Fibroblast of peridontal ligament (primary cell): ENCODE measurements around the gene DNMT3B.
A peak's percentile ranks its signal among the peaks of the same experiment; 100 is the strongest.
"Not testable (repeated sequence)": the region's sequence is repeated elsewhere in the genome, so short reads cannot be mapped to it uniquely, and the experiment has no call there.

Experiments used
- DNase-seq: peaks from one replicate; pipeline ENCODE4 v3.0.0-alpha.2; 2010; ENCODE audit errors: extremely low read depth

DNMT3B gene

DNA sequence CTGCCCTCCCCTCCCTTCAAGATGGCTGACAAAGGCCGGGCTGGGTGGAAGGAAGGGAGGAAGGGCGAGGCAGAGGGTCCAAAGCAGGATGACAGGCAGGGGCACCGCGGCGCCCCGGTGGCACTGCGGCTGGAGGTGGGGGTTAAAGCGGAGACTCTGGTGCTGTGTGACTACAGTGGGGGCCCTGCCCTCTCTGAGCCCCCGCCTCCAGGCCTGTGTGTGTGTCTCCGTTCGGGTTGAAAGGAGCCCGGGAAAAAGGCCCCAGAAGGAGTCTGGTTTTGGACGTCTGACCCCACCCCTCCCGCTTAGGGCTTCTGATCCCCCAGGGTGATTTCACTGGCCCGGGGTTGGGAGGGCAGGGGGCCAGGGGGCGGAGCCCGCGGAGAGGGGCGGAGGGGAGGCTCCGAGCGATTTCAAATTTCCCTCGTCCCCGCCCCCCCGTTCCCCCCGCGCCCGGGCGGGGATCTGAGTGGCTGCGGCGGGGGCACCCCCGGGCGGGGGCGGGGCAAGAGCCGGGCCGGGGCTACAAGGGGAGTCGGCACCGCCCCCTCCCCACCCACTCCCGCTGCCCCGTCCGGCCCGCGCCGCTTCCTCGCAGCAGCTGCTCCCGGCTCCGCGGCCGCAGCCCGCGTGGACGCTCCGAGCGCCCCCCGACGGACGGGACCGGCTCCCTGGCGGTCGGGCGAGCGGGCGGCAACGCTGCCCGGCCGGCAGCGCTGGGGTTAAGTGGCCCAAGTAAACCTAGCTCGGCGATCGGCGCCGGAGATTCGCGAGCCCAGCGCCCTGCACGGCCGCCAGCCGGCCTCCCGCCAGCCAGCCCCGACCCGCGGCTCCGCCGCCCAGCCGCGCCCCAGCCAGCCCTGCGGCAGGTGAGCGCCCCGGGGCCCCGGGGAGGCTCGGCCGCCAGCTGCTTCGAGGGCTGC is at the start of gene DNMT3B:
Gene DNMT3B, plus strand, starts transcription at position 555 of the 923 bp plus-strand sequence. CDS start 17,939 bp downstream, outside the sequence.
- DNase-seq: peak; percentile 58

DNA sequence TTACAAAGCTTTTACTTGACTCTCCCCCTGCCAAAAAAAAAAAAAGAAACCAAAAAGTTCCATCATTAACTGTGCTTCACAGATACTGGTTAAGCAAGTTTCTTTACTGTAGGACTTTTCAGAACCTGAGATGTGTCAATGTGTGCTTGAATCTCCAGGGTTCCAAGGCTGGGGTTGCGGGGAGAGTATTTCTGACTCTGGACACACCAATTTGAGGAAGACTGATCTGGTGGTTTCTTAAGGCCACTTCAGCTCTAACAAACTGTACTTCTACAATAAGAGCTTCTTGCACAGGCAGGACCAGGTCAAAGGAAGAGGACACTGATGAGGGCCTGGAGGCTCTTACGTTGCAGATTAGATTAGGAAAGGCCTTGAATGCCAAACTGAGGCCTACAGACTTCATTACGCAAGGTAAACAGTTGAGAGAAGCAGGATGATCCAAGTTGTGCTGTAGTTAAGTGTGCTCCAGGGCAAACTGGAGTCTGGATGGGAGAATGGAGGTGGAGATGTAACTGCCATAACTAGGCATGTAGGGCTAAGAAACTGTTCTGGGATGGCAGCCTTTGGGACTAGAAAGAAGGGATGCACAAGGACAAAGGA is 43.3 kb upstream of the DNMT3B start:
- no peak for DNase-seq

DNA sequence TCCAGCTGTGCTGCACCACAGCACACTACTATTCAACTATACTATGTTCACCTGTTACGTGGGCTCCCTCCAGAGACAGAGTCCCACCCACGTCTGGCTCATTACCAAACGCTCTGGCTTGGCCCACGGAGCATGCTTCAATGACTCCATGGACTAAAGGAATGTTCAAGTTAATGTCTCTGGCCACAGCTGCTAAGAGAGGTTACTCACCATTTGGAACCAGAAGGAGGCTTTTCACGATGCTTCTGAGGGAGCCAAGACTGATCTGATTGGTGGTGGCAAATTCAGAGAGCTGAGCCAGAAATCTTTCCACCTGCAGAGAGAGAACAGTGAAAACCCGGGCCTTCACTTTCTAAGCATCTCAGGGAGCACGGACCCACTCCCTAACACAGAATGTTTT is 34.5 kb upstream of the DNMT3B start:
- peak; percentile 89 for DNase-seq

DNA sequence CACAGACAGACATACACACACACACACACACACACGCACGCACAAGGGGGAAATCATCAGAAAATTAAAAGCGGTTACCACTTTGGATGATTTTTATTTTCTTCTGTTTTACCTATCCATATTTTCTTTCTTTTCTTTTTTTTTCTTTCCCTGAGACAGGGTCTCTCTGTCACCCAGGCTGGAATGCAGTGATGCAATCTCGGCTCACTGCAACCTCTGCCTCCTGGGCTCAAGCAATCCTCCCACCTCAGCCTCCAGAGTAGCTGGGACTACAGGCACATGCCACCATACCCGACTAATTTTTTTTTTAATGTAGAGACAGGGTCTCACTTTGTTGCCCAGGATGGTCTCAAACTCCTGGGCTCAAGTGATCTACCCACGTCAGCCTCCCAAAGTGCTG is 33.8 kb upstream of the DNMT3B start:
- DNase-seq: not testable (repeated sequence)

DNA sequence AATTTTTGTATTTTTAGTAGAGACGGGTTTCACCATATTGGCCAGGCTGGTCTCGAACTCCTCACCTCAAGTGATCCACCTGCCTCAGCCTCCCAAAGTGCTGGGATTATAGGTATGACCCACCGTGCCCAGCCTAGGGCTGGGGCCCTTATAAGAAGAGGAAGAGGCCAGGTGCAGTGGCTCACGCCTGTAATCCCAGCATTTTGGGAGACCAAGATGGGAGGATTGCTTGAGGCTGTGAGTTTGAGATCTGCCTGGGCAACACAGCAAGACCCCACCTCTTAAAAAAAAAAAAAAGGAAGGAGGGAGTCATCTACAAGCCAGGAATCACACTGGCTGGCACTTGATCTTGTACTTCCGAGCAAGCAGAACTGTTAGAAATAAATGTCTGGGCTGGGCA is 32.9 kb upstream of the DNMT3B start:
- DNase-seq: not testable (repeated sequence)

DNA sequence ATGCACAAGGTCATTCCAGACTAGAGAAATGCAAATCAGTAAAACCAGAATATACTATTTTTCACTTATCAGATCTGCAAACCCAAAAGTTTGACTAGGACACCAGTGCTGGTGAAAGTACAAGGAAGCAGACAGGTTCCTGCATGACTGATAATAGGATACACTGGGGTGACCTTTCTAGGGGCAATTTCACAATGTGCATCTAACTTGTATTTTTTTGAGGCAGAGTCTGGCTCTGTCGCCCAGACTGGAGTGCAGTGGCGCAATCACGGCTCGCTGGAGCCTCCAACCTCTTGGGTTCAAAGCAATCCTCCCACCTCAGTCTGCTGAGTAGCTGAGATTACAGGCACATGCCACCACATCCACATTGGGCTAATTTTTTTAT is 30.3 kb upstream of the DNMT3B start:
- DNase-seq: no peak

DNA sequence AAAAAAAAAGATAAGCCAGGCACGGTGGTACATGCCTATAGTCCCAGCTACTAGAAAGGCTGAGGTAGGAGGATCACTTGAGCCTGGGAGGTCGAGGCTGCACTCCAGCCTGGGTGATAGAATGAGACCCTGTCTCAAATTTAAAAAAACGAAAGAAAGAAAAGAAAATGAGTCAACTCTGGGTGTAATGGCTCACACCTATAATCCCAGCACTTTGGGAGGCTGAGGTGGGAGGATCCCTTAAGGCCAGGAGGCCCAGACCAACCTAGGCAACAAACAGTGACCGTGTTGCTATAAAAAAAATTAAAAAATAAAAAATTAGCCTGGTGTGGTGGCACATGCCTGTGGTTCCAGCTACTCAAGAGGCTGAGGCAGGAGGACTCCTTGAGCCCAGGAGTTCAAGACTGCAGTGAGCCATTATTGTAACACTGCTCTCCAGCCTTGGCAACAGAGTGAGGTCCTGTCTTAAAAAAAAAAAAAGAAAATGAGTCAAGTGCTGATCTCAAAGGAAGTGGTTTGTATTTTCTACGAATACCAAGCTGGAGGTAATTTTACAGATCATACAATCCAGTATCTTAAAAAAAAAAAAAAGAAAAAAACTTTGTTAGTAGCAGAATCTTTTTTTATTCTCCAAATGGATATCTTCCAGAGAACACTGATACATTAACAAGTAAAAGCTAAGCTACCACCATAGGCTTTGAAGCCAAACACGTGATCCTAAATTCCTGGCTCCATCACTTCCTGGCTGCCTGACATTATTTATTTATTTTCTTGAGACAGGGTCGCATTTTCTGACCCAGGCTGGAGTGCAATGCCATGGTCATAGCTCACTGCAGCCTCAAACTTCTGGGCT is 24.6 kb upstream of the DNMT3B start:
- peak; percentile 81 for DNase-seq

DNA sequence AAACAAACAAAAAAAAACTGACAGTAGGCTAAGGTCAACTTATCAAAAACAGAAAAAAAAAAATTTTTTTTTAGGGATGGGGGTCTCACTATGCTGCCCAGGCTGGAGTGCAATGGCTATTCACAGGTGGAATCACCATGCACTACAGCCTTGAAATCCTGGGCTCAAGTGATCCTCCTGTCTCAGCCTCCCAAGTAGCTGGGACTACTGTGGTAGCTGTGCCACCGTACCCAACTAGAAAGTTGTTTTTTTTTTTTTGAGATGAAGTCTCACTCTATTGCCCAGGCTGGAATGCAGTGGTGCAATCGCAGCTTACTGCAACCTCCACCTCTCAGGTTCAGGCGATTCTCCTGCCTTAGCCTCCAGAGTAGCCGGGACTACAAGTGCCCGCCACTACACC is 21.0 kb upstream of the DNMT3B start:
- no peak for DNase-seq

DNA sequence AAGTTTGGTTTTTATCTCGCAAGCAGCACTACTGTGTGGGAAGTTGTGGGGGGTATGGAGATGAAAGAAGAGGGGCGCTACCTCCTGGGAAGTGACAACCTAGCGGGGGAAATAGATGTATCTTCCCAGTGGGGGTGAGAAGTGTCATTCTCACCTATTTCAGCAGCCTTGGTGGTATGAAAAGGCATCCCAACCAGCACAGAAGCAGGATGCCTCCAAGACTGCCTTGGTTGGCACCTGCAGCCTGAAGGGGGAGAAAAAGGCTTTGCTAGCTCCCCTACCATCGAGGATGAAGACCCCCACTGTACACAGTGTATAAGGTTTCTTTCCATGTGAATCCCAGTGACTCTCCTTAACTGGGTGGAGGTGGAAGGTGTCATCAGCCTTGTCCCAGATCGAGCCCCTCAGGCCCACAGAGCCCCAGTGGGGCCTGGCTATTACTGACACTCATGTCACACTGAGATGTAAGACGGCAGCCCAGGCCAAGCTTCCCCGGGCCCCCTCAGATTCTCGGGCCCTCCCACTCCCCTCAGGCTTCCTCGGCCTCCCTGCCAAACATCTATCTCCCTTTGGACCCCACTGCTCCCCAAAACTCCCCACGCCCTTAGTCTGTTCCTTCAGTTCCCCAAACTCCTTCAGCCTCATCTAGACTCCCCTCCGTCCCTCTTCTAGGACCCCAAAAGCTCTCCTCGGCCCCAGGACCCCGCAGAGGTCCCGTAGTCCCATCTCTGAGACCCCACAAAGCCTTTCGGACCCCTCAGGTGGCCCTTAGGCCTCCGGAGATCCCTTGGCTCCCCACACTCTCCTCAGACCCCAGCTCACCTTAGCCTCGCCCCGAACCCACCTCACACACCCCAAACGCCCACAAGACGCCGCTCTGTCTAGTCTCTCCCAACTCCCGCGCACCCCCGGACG is 19.6 kb upstream of the DNMT3B start:
- DNase-seq: no peak

DNA sequence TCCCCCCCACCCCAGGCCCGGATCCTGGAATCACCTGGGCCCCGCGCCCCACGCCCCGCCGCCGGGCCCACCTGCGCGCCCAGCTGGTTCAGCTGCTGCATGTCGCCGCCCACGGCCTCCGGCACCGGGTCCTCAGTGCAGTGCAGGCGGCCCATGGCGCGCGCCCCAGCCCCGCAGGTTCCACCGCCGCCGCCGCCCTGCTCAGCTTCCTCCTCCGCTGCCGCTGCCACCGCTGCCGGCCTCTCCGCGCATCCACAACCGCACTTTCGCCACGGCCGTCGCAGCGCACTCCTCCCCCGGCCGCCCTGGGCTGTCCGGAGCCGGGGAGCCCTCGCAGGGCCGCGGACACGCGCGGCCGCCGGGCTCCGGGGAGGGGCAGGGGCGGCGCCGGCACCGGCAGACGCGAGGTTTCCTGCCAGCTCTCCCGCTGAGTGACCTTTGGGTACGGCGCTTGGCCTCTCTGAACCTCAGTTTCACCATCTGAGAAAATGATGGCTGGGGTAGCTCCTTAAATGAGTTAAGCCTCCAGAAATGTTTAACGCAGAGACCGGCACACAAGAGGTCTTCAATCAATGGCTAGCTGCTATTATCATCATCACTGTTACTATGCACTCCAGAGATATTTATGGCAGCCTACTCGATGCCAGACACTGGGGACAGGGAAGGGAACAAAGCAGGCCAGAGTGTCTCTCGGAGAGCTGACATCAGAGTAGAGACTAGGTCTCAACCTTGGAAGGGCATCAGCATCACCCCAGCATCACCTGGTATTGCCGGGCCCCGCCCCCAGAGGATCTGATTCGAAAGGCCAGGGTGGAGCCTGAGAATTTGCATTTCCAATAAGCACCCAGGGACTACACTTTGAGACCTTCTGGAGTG is 18.7 kb upstream of the DNMT3B start, which contains the start of gene COMMD7:
Gene COMMD7, minus strand, starts transcription at position 231 of the 876 bp plus-strand sequence. Its CDS starts 76 bp downstream, at position 155.
- peak; percentile 38 for DNase-seq

DNA sequence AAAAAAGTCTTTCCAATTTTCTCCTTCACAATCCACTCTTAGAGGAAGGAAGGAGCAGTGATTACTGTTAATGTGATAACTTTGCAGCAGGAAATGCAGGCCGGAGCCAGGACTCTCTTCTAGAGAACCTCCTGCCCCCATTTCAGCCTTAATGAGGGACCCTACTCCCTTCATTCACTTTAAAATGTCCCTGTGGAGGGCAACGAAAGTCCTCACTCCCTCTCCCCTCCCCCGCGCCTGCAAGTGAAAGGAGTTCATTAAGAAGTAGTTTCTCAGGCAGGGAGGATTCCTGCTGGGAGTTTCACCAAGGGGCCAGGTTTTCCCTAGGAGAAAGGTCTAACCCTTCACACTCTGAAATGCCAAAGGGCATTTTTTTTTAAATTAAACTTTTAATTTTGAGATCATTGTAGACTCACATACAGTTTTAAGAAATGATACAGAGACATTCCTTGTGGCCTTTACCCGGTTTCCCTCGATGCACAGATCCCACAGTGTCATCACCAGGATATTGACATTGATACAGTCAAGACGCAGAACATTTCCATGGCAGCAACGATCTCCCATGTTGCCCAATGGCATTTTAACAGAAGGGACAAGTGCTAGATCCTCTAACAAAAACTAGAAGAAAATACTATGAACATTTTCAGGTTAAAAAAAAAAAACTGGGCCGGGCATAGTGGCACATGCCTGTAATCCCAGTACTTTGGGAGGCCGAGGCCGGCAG is 12.1 kb upstream of the DNMT3B start:
- DNase-seq: no peak

DNA sequence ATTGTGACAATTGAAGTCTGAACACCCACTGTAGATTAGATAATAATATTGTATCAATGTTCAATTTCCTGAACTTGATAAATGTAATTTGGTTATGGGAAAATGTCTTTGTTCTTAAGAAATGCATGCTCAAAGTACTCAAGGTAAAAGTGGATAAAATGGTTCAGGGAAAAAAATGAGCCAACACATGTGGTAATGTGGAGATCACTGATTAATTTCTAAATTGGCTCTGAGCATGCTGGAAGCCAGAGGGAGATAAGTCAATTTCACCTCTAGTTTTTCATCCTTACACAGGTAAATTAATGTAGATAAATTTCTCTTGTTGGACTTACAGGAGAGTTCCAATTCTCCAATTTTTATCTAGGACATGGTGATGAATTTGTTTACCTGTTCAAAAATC is 10.9 kb upstream of the DNMT3B start:
- DNase-seq: no peak

DNA sequence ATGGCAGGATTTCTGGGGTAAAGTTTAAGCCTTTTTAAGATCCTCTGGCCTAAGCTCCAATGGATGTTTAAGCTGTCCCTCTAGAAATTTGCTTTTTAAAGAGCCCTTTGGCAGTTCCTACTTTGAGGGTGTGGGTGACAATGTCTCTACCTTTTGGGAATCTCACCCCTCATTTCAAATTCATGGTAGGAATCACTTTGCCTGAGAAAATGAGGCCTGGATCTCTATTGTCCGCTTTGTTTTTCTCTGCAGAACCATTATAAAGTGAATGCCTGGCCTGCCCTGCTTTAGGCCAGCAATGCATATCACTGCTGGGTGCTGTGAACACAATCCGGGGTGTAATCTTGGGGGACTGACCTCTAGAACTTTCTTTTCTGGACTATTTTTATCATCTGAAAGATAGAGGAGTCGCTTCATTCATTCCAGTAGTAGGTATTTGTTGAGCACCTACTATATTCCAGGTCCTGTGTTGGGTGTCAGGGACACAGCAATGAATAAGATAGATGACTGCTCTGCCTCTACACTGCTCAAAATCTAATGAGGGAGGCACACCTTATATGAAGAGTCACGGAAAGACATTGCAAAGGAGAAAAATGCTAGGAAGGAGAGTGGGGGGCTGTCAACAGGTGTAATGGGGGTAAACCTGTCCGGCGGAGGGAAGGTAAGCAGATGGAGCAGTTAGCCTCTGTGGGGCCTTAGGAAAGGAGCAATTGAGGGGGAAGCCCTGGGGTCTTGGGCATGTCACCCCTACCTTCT is 10.3 kb upstream of the DNMT3B start:
- DNase-seq: no peak

DNA sequence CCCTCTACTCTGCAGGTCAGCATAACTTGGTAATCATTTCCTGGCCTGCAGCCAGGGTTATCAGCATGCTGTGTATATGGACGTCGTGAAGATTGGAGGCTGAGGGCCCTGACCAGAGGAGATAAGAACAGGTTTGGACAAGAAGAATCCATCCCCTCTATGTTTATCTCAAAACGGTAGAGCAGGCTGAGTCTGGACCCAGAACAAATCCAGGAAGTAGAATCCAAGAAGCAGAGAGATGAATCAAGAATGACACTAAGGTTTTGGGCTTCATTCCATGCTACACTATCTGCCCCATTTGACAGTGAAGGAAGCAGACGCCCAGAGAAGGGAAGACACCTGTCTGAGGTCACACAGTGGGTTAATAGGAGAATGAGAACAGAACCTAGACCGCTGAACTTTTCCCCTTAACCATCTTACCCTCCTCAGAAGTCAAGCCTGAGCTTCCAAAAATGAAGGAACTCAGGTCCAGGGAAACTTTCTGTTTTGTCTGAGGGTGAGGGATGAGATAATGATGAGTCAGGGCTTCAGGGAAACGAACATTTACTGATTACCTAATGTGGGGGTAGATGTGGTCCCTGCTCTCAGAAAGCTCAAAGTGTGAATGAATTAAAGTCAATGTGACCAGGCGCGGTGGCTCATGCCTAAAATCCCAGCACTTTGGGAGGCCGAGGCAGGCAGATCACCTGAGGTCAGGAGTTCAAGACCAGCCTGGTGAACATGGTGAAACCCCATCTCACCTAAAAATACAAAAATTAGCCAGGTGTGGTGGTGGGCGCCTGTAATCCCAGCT is 9.5 kb upstream of the DNMT3B start:
- peak; percentile 68 for DNase-seq

DNA sequence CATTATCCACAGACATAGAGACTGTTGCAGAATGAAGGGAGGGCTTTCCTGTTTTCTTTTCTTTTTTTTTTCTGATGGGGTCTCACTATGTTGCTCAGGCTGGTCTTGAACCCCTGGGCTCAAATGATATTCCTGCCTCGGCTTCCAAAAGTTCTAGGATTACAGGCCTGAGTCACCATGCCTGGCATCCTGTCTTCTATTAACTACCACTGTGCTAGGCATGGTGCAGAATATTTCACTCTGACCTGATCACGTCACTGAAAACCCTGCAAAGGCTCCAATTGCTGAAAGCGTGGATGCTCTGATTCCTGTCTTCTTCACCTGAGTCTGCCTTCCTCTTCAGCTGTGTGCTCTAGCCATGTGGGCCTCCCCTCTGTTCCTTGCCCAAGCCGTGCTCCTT is 8.5 kb upstream of the DNMT3B start:
- DNase-seq: peak; percentile 34

DNA sequence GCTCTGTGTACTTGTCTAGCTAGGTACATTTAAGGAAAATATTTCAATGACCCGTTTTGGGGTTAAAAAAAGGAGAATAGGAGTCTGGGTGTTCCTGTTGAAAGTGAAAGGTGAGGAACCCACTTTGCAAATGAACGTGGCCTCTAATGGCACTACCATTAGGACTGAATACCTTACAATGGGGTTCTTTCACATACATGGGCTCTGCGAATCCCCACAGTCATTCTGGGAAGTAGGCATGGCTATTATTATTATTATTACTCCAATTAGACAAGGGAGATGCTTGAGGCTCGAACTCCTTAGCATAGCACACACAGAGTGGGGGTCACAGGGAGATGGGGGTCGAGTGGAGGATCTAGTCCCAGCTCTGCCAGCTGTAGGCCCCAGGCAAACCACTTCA is 6.0 kb upstream of the DNMT3B start:
- no peak for DNase-seq

DNA sequence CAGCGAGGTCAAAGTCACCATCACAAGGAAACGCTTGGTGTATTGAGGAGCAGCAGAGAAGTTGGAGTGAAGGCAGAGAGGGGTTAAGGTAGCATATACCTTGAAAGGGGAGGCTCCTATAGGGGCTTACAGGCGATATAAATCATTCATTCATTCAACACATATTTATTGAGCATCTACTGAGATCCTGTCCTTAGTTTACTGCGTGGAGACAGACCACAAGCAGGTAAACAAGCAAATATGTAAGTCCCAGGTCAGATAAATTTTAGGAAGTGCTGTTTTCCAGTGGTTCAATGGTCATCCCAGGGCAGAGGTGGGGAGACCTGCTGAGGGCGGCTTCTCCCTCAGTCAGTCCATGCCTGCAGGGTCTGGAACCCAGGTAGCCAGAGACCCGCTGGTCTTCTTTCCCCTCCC is 761 bp upstream of the DNMT3B start:
- no peak for DNase-seq

DNA sequence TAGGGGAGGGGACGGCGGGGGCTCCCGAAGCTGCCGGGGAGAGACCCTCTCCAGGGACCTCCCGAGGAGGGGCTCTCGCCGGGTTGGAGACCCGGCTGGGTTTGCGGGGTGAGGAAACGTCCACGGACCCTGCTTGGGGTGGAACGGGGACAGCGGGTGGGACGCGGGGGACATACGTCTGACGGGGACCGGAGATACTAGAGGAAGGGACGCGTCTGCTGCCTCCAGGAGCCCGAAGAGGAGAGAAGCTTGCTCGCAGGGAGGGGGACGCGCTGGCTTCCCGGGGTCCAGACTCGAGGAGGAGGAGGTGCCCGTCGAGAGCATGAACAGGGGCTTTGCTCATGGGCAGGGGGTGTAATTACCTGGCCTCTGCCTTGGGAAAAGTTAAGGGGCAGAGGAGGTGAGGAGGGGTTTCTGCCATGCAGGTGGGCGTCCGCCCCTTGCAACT is 593 bp downstream of the DNMT3B start:
- DNase-seq: no peak
